Left lobe of liver (tissue), 2 donors: Measurements from ENCODE around the gene AGRN. TPM values are rescaled to one million over a fixed set of nuclear protein-coding genes. Genes with fewer than 3 reads are reported as not detected.
"Not testable (repeated sequence)": the region's sequence is repeated elsewhere in the genome, so short reads cannot be mapped to it uniquely, and the experiment has no call there.

Experiments used
- ATAC-seq: fragments of 200-7000 bp; cut with Tn5 transposase; one replicate; pipeline ENCODE4 v1.9.1; 2020; ENCODE audit warnings: mild to moderate bottlenecking, moderate library complexity
- DNase-seq: peaks from one replicate; pipeline ENCODE4 v3.0.0-alpha.2; 2020; ENCODE audit warnings: low spot score
- total RNA-seq: library from RNA; stranded (reverse); gene quantifications from one replicate; pipeline ENCODE4 v1.2.1, GENCODE V29; 2021
- donor health status: DM: no; HTN: no; CAD: no; lungs with moderate emphysema.
- donor health status: DM: no; HTN: yes; CAD: no.

Gene AGRN
- total RNA-seq, 1 donor from 2014 or later, result 39.3 TPM

DNA sequence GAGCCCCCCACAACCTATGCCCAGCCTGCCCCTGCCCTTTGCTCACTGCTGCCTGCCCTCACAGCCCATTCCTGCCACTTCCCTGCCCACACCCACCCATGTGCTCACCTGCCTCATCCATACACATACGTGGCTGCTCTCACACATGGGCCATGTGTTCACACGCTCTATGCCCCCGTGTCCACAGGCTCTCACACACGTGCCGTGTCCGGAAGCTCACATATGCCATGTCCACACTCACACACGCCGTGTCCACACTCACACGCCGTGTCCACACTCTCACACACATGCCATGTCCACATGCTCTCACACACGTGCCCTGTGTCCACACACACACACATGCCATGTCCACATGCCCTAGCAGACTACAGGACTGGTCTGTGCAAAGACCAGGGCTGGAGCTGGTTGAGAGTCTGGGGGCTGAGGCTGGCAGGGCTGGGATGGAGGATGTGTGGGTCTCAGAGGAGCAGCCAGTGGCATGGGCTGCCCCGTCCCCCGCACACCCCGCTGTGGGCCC, 54.8 kb downstream of the AGRN start:
- ATAC-seq (no peak), DNase-seq (no peak)

DNA sequence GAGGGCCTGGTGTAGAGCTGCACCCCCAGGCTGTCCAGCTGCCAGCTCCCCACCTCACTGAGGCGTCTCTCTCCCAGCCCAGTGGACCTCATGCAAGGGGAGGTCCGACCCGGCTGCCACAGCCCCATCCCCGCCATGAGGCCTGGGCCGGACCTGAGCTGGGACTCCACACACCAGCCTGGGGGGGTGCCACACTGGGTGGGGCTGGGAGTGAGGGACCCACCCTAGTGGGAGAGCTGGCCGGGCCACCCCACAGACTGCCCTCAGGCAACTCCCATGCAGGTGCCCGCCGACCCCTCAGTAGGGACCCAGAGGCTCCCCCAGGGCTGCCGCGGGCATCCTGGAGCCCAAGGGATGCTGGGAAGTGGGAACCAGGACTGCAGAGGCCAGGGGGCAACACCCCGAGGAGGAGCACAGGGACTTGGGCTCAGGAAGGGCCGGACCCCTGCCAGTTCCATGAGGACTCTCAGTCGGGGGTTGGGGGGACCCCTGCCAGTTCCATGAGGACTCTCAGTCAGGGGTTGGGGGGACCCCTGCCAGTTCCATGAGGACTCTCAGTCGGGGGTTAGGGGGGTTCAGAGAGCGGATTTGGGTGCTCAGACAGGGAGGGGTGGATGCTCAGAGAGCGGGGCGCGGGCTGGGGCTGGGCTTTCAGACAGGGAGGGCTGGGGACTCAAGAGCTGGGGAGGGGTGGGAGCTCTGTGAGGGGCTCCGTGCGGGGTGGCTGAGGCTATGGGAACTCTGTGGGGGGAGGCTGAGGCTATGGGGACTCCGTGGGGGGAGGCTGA, 55.4 kb downstream of the AGRN start:
- DNase-seq (peak; percentile 44), ATAC-seq (no peak)

DNA sequence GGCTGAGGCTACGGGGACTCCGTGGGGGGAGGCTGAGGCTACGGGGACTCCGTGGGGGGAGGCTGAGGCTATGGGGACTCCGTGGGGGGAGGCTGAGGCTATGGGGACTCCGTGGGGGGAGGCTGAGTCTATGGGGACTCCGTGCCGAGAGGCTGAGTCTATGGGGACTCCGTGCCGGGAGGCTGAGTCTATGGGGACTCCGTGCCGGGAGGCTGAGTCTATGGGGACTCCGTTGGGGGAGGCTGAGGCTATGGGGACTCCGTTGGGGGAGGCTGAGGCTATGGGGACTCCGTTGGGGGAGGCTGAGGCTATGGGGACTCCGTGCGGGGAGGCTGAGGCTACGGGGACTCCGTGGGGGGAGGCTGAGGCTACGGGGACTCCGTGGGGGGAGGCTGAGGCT, 57.5 kb downstream of the AGRN start:
- DNase-seq, ATAC-seq: not testable (repeated sequence)

DNA sequence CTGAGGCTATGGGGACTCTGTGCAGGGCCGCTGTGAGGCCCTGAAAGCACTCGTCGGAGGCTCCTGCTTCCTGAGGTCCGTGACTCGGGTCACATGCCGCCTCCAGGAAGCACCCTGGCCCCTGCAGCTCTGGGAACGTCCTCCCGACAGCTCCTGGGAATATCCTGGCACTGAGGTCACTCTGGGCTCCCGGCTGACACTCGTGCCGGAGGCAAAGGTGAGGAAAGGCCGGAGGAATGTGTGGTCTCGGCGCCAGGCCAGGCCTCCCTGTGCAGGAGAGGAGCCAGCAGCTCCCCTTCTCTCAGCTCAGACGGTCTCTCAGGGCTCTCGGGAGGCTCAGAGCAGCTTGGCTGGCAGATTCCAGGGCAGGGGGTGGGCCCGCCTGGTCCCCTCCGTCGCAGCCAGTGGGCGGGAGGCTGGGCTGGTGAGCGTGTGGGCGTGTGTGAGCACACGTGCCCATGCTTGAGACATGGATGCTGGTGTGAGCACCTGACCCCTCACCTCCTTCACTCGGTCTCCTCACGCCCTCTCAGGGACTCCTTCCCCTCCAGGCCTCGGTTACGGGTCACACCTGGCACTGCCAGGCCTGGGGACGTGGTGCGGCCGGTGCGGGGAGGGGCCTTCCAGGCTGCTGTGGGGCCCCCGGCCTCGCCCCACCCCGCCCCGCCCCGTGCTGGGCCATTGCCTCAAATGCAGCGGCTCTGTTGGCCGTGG, 59.6 kb downstream of the AGRN start:
- DNase-seq, result peak; percentile 76
- ATAC-seq, result peak; percentile 82

DNA sequence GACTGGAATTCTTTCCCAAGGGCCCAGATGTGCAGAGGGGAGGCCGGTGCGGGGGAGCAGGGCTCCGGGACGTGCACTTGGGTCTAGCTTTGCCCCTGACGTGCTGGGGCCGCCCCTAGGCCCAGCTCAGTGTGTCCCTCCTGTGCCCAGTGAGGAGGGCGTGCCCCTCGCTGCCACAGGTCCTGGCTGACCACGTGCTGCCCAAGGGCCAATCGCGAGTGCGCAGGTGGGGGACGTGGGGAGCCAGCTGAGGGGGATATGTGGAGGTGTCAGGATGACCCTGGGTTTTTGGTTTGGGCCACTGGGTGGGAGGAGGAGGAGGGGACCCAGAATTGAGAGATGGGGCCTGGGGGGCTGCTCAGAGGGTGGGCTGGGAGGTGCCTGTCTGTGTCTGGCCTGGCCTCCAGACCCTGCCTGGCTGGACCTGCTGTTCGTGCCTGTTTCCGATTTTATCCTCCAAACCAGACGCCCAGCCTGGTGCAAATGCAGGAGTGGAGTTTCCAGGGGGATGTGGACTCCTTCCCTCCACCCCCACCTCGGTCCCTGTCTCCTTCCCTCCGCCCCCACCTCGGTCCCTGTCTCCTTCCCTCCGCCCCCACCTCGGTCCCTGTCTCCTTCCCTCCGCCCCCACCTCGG, 60.3 kb downstream of the AGRN start:
- DNase-seq, result peak; percentile 49
- peak; percentile 64 for ATAC-seq

DNA sequence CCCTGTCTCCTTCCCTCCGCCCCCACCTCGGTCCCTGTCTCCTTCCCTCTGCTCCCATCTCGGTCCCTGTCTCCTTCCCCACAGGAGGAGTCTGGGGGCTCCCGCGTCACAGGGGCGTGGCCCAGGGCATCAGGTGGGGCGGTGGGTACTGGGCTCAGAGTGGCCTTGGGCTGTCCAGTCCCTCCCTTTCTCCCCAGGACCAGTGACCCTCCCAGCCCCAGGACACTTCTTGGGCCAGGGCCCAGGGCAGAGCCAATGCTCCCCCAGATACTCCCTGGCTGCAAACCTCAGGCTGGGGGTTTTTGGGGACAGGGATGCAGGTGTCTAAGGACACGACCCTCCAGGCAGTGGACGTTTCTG, 61.0 kb downstream of the AGRN start:
- no peak for DNase-seq

DNA sequence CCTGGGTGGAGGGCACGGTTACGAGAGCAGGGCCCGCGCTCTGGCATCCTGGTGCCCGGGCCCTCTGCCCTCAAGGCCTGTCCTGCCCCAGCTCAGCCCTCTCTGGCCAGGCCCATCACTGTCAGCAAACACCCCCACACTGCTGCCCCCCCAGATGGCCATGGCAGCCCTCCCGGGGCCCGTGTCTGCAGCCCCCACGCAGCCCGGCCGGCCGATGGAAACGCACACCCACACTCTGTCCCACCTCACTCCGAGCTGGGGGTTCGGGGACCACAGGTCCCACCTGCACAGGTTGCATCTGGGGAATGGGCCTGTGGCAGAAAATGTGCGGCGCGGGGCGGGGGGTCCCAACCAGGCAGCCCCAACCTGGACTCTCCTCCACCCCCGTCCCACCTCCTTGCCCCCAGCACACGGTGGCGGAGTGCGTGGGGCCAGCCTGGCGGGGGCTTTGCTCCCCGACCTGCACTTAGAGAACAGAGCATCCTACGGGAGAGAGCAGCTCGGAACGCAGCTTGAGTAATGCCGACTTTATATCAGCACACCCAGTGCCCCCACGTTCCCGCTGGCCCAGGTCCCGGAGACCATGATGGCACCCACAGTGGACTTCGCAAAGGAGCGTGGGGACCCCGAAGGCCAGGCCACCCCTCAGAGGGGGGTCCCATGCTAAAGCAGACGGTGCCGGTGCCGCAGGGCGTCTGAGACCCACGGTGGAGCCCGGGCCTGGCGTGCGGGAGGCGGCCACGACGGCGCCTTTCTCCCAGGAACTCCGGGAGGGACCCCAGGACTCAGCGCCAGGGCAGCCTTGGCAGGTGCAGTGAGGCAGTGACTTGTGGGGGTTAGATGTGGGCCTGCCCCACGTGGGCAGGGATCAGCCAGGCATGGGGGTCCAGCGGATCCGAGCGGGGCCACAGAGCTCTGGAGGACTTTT, 61.7 kb downstream of the AGRN start:
- no peak for ATAC-seq
- DNase-seq, result no peak

More for the DNA sequence above, 61.0 kb downstream of the AGRN start:
- ATAC-seq, result no peak

DNA sequence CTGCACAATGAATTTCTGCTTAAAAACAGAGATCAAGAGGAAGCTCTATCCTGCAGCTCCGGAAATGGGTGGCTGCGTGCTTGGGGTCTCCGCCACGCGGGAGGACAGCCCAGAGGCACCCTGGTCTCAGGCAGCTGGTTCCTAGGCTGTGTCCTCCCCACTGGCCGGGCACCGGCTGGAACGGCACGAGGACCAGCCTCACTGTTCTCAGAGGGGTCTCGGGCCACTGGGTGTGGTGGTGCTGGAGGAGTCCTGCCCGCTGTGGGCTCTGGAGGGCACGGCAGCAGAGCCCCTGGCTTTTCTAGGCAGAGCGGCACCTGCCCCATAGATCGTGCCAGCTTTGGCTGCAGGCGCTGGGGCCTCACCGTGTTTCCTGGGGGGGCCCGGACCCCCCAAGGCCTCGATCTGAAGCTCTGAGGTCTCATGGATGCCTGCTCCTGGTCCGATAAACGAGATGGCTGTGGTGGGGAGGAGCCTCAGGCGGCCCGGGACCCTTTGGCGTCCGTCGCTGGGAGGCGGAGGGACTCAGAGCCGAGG, 62.4 kb downstream of the AGRN start:
- no peak for DNase-seq
- ATAC-seq, result no peak

DNA sequence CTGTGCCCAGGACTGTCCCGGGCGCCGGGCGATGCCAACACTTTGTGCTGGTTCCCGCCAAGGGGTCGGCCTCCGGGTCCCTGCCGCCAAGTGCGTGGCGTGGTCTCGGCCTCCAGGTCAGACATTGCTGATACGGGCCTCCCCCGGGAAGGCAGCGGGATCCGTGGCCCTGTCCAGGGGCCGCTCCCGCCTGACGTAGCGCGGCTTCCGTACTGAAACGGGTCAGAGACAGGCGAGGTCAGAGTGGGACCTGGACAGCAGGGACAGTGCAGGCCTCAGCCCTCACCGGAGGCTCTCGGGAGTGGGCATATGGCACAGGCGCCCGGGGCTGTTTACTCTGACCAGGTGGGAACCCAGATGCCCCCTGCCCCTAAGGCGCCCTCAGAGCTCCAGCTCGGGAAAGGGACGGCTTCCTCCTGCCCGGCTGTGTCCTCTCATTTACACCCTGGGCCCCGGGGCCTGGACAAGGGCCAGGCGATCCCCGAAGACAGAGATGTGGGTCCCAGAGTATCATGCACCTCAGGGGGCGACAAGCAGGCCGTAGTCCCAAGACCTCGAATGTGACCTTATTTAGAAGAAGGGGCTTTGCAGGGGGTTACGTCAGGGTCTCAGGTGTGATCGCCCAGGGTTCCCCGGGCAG, 63.0 kb downstream of the AGRN start:
- DNase-seq, result no peak

DNA sequence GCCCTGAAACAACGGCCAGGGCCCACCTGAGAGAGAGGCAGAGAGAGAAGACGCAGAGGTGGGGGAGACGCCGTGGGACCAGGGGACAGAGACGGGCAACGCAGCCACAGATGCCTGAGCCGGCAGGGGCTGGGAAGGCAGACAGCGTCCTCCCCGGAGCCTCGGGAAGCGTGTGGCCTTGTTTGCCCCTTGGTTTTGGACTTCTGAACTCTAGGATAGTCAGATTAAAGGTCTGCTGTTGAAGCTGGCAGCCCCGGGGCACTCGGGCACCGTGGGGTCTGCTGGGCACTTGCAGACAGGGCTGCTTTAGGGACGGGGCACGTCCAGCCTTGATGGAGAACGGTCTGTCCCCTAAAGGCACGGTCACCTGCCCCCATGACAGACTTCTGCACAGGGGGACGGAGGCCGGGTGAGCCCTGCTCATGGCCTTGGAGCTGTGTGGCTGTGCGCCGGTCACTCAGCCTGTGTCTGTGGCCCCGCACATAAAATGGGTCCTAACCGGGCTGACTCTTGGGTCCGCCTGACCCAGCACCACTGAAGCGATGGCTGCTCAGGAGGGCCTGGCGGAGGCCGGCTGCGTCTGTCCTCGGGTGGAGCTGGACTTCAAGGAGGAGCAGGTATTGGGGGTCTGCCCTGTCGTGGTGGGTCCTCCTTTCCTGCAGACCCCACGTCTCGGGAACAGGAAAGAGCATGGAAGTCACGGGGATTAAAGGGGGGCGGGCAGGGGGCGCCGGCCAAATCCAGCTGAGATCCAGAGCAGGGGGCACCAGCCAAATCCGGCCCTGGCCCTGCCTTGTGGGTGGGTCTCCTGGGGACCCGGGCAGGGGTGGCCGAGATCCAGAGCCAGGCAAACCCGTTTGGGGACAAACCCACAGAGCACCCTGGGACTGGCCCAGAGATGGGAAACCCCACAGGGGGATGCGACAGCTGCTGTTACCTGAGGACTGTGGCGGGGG, 63.8 kb downstream of the AGRN start:
- DNase-seq (no peak), ATAC-seq (no peak)

More for the DNA sequence above, 63.0 kb downstream of the AGRN start:
- ATAC-seq, result no peak

DNA sequence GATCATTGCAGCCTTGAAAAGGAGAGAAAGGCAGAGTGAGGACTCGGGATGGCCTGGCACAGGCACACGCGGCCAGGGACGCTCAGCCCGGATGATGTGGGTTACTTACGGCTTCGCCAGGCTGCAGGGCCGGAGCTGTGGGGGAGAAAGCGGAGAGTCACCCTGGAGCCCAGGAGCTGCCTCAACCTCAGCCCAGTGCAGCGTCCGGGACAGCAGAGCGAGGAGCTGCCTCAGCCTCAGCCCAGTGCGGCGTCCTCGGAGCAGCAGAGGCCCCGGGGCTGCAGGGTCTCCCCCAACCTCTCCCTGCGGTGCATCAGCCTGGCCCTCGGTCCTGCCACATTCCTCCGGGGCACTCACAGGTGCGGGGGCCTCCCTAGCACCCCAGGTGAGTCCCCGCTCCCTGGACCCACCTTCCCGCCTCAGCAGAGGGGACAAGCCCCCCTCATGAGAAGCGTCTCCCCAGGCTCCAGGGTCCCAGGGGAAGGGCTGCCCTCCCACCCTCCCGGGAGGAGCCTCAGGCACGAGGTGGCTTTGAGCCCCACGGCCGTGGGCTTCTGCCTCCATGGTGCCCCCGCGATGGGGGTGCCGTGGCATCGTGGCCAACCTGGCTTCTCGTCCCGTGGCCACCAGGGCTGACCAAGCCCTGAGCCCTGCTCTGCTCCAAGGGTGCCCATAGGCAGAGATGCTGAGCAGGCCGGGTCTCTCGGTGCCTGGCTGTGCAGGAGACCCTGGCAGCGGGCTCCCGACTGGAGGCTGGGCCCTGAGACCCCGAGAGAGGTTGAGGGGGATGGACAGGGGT, 64.7 kb downstream of the AGRN start:
- ATAC-seq (no peak), DNase-seq (no peak)

DNA sequence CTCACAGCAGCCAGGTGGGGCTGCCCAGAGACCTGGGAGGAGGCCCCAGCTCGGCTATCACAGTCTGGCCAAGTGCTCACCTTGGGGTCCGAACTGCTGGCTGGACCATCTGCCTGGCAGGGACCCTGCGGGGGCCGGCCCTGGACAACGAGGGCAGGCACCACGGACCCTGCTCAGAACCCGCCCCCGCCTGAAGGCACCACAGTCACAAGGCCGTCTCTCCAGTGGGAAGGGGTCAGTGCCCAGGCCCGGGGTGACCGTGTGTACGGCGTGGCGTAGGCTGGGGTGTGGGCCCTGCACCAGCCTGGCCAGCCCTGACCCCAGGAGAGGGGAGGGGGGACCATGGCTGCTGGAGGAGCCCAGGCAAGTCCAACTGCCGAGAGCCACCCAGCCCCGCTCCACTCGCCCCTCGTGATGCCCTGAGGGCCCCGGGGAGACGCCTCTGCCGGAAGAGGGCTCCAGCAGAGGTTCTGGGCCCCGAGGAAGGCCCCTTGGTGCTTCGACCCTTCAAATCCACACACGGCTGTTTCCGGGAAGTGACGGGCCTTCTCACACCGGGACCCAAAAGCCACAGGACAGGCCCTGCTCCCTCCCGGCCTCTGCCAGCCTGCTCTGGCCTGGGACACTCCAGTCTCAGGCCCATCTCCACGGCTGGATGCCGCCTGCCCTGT, 65.4 kb downstream of the AGRN start:
- DNase-seq (no peak), ATAC-seq (no peak)

DNA sequence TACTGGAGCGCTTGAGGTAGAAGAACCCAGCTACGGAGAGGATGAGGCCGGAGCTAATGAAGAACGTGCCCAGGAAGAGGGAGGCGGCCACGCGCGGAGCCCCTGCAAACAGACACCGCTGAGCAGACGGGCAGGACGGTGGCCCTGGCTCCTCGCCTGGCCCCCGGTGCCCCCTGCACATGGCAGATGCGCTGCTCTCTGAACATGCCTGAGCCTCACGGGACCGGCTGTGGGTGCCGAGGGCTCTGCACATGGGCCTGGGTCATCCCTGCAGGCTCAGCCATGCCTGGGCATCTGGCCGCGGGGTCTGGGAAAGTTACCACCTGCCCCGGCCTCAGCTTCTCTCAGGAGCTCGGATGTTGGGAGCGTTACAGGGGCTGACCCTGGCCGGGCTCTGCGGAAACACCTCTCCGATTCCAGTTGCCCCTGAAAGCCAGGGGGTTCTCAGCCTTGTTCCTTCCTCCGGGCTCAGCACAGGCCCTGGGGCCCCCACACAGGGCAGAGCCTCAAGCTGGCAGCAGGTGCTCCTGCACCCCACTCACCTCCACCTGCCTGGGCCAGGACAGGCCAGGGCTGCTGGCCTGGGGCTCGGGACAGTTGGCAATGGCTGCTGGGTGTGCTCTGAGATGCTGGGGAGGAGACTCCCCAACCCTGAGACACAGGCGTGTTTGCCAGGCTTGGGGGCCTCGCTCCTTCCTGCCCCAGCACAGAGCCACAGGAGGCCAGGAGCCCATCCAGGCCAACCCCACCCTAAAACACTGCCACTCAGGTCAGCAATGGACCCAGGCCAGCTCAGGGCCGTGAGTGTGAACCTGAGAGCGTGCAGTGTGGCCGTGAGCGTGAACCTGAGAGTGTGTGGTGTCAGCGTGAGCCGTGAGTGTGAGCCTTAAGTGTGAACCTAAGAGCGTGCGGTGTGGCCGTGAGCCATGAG, 66.3 kb downstream of the AGRN start:
- ATAC-seq (no peak), DNase-seq (peak; percentile 44)

DNA sequence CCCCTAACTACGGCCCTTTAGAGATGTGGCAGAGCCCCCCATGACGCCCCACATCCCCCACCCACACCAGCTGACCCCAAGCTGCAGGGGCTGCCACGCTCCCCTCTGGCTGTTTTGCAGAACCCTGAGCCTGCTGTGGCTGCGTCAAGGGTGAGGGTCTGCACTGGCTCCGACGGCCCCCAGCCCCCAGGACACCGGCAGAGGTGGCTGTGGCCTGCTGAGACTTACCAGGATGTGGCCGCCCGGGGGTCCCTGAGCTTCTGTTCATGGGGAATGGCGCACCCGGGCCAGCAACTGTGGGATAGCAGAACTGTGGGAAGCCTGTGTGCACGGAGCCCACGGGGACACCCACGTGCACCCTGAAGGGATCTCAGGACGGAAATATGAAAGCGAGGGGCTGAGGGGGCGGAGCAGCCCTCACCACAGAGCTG, 67.0 kb downstream of the AGRN start:
- ATAC-seq (no peak), DNase-seq (peak; percentile 38)

DNA sequence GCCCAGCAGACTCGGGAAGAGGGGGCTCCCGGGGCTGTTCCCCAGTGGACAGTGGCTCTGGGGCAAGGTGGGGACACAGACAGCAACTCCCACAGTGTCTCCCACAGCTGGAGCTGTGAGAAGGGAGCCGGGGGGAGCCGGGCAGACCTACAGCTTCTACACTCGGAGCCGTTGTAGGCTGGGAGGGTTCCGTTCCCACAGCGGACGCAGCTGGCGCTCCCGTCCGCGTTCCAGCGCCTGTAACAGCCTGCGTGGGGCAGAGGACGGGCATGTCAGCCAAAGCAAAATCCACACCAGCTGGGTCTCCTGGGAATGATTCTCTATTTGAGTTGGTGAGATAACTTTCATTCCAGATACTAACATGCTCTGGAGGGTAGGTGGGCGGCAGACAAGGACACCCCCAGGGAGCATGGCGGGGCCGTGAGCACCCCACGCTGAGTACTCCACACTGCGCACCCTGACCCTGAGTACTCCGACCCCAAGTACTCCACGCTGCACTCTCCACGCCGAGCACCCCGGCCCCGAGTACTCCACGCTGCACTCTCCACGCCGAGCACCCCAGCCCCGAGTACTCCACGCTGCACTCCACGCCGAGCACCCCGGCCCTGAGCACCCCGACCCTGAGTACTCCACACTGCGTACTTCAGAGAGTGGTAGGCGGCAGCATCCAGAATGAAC, 67.6 kb downstream of the AGRN start:
- DNase-seq (peak; percentile 40), ATAC-seq (no peak)
